Measurements from ENCODE around the gene CDC42BPB.

- no peak for TF ChIP-seq CTCF (IDR thresholded peaks at IDR 0.05; ENCODE audit: low read depth, low read length, poor library complexity, severe bottlenecking)
- no peak for TF ChIP-seq EZH2phosphoT487 (IDR thresholded peaks at IDR 0.05; ENCODE audit: borderline replicate concordance, low read length)
These were observed 131.2 kb downstream of the CDC42BPB start for GRCh38 chr14:102926104-102926503.

Measured in DOHH2 (cell line).